Measurements from ENCODE around the gene HDDC2.

HDDC2 gene

DNA sequence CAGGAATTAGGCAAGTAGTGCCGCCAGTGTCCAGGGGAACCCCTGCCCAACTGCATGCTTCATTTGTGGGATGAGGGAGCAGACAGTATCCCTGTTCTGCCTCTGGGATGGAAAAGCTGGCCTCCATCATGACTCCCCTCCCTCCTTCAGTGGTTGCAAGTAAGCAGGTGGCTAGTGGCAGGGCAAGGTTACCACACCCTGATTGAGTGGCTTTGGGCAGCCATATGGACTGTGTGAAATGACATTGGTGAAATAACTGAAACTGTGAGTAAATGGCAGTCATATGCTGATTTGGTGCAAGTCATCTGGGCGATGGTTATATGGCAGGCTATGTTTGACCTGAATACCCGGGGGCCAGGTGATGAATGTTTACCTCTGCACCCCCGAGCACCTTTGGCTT, 33.0 kb downstream of the HDDC2 start:
- DNase-seq, result no peak

DNA sequence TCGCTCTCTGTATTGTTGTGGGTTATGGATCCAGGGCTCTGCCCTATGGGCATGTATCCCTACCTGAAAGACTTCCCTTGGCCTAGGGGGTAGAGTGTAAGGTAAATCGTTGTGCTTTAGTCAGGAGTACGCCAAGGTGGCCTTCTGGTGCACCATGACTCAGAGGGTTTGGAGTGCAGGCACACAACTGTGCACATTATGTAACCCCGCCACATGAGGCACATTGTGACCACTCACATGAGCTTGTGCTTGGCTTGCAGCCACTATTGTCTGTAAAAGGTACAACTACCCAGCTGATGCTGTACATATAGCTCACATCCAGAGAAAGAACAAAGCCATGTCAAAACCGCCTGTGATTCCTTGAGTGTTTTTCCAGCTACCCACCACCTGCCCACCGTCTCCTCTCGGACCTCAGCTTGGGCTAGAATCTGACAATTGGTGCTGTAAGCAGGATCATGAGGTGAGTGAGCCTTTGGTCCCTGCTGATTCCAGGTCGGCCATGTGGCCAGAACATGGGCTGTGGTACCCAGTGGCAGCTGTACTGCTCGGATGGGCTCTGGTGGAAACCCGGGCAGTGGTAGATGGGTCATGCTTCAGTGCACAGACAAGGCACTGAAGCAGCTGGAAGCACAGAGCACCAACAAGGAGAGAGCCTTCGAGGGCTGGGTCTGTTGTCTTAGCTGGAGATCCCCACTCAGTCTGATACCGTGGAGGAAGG, 33.8 kb downstream of the HDDC2 start:
- no peak for DNase-seq

DNA sequence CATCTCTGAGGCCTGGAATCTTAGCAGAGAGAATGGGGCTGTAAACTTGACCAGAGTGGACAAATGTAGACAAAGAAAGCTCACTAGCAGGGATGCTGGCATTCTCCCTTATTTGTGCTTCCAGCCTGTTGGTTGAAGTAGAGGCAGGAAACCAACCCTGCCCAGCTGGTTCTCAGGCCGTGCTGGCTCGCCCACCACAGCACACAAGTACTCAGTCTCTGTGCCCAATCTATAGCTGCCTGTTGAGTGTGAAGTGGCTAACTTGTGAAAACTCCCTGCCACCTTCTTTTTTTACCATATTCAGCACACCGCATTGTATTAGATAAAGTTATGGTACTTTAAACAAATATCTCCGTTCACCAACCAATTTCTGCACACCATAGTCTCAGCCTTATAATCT, 37.3 kb downstream of the HDDC2 start:
- DNase-seq, result no peak

DNA sequence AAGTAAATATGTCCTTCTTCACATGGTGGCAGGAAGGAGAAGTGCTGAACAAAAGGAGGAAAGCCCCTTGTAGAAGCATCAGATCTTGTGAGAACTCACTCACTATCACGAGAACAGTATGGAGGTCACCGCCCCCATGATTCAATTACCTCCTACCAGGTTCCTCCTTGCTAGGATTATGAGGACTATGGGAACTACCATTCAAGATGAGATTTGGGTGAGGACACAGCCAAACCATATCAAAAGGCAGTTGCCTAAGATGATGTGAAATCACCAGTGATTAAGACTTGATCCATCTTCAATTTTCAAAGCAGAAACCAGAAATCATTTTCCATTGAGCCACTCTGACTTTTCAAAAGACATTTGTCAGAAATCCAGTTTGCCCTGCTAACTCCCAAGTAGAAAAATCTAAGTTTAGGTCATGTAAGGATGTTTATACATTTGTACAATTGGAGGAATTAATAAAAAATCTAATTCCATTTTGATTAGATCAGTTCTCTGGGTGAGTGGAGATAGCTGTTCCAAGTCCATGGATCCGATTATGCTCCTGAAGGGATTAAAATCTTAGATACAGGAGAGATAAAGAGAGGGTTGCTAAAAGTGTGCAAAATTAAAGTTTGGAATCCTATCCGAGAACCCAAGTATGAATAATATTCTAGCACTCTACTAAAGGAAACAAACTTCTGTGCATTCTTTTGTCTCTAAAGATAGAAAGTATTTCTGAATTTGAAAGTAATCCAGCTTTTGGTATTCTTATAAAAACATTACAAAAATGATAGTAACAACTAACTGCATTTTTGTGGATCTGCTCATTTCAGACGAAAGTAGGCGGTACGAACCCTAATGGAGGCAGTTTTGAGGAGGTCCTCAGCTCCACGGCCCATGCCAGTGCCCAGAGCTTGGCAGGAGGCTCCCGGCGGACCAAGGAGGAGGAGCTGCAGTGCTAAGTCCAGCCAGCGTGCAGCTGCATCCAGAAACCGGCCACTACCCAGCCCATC, 39.5 kb downstream of the HDDC2 start:
- DNase-seq, result no peak

DNA sequence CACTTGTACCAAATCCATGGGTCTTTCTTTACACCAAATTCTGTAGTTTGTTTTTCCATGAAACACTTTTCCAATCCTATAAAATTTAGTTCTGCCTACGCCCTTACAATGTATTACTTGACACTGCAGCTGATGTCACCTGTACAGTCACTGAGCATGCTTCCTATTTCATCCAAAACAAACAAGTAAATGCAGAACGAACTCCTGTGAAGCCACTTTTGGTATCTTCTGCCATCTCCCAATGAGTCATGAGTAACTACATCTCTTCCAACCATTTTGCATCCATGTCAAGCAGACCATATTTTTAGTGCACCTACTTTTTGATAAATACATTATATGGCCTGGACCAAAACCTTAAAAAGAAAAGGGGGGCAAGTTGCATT, 42.4 kb downstream of the HDDC2 start:
- DNase-seq, result no peak

DNA sequence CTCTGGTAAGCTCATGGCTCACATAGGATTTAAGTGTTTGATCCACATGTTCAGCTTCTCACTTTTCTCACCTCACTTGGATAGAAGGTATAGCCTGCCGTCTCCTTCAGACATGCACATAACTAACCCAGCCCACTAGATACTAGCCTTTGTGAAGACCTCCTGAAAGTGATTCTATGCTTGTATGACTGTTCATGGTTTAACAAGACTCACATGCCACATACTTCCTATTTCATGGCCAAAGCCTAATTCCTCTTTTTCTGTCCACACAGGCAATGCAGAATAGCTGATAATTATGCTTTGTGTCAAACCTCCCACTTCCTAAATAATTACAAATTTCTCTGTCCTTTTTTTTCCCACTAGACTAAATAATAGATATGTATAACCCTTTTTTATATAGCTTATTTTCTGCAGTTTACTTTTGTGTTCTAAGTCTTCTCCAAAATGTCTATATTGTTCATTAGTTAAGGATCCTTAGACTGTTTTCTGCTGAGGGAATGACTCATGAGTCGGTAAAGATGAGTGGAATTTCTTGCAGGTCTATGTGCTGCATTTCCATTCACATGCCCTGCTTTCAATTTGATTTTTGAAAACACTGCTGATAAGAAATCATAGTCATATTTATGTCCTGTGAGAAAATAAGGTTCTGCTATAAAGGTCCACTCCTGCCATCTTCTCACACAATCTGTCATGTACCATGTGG, 43.0 kb downstream of the HDDC2 start:
- no peak for DNase-seq

DNA sequence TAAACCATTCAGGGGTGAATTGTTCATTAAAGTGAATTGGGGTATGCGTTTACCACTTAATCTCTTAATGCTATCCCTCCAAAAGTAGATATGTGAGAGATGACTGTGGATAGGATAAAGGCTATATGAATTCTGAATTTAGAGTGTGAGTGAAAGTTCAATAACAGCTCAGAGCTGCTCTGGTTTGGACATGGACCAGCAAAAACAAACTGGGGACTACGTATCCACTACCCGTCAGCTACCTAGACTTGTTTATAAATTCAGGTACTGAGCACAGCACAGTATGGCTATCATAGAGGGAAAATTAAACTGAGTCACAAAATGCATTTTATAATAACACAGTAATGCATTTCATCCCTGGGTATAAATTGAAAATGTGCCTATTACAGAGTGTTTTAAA, 44.4 kb downstream of the HDDC2 start:
- no peak for DNase-seq

DNA sequence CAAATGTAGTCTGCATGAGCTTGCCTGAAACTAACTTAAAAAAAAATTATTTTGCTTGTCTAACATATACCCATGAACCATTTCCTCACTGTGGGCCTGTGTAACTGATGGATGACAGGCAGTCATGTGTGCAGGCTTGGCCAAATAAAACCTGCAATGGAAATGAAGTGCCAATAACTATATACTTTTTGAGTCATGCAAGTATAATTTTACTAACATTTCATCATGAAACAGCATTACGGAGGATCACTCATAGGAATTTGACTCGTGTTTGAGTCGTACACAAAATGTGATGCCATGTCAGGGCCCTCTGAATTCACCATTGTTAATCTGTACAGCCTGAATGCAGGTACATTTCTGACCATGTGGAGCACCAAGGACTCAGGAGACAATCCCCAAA, 46.6 kb downstream of the HDDC2 start:
- no peak for DNase-seq

DNA sequence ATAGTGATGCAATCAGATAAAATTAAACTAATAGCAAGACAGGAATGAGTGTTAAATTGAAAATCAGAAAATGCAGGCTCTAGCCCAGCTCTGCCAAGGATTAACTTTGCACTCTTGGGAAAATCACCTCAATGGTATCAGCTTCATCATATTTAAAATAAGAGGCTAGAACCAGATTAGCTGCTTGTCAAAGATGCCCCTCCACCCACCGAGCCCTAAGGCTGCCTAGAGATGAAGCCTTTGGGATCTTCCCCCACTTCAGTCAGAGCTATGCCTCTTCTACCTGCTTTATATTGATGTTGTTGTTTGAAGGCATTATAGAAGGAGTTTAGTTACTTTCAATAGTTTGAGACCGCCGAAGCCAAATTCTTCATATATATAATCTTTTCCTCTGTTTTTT, 47.4 kb downstream of the HDDC2 start:
- no peak for DNase-seq

DNA sequence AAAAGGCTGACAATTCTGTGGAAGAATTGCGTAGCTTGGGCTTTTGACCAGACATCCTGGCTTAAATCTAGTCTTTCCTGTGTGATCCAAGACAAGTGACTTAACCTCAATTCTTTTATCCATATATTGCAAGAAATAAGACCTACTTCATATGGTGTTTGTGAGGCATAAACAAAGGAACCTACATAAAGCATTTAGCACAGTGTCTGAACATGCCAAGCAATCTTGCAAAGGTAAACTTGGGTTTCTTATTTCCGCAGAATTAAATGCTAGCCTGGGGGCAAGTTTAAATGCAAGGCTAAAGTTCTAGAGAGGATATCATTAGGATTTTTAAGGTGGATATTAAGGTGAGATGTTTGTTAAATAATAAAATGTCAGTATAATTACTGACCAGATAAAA, 47.9 kb downstream of the HDDC2 start:
- no peak for DNase-seq

DNA sequence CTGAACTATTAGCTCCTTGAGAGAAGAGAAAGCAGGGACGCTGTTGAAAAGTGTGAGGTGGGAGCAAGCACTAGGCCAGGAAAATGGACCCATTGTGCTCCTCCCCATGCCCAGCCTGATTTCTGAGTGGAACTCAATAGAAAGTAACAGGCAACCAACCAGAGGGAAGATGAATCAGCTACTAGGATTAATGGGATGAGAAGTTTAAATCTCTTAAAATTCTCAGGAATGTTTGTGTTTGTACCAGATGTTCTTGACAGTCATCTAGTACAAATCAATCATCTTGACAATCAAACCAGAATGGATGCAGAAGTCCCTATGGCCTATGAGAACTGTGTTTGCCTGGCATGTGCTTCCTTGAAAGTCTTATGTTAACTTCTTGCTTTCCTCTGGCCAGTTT, 48.9 kb downstream of the HDDC2 start:
- no peak for DNase-seq

DNA sequence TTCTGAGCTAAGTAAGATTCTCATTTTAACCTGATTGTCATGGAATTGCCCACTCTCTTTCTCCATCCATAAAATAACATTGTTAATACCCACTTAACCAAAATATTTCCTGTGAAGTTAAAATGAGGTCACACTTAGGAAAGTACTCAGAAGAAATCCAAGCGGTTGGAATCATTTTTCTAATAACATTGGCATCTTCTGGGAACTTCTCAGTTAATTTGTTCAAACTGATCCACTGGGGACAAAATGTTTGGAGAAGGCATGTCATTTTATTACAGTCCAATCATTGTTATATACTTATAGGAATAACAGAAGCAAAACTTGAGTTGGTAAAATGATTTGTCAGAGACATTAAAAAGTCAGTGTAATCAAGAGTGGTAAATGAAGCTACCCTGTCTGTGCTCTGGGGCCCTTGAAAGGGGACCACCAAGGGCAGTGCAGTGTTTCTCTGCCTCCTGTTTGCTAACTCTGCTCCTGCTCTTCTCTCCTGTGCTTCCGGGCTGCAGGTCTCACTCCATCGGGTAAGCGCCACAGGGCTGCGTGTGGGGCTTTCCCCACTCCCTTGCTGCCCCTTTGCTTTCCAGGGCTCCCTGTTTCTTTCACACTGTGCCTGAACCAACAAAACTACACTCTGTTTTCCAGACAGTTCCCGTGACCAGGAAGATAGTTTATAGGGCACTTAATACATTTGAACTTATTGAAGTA, 50.1 kb downstream of the HDDC2 start:
- DNase-seq, result no peak

DNA sequence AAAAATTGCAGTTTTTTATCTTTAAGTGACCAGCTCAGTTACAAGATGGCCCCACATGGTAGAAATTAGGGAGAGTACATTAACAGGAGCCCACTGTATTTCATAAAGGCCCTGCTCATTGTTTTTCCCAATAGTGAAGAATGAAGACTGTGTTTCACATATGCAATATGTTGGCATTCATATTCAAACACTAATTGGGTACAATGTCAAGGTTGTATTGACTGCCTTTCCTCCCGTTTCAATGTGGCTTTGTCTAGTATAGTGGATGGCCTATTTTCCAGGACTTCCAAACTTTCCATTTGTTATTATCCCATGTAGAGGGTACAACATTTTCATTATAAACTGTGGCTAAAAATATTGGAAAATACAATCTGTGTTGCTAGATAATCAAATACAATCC, 51.3 kb downstream of the HDDC2 start:
- no peak for DNase-seq

DNA sequence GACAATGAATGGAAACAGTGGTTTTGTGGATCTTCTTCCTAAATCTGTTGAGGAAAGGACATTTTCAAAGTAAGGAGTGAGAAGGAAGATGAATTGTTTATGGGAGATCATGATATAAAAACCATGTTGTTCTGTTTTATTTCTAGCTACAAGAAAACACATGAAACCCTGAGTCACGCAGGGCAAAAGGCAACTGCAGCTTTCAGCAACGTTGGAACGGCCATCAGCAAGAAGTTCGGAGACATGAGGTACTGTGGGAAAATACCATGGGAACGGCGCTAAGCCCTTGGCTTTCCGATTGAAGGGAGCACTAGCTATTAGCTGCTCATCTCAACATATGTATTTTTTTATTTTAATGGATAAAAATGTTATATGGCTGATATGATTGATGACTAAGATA, 53.6 kb downstream of the HDDC2 start:
- DNase-seq, result no peak

DNA sequence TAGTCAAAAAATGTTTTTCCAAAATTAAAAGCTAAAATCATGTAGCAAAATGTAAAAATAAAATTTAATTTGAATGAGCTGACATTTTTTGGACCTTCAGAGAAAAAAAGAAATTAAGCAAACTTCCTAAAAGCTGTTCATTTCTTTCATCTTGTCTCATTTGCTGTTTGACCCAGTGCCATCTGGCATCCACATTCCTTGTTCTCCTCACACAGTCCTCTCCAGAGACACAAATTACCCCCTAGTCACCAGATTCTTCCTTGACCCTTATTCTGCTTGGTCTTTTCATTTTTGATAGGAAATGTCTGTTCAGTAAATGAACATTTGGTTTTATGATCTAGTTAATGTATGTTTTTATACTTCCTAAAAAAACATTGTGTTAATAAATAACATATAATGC, 55.2 kb downstream of the HDDC2 start:
- DNase-seq, result no peak

DNA sequence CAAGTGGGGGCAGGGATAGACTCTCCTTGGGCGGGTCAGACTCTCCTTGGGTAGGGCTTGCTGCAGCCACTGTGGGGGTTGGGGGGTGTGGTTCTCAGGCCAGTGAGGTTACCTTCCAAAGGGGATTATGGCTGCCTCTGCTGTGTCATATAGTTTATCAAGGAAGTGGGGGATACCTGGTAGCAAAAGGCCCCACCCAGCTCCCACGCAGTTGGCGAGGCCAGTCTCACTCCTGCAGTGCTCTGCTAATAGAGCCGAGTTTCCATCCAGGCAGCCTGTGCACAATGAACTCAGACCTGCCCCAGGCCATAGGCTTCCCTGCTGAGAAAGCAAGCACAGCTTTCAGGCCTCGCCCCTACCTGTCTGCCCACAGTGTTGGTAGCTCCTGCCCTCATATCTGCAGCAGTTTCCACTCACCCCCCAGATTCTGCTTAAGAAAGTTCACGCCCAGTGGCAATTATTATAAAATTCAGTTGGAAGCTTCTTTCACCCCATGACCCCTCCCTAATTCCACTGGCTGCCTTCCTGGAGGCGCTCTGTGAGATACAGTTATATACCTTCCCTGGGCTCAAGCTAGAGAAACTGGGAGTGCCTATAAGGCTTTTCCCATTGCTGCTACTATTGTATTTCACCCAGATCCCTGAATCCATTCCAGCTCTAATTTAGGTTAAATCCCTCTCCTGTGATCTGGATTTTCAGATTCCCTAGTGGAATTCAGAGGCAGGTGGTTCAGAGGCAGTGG, 56.1 kb downstream of the HDDC2 start:
- no peak for DNase-seq

DNA sequence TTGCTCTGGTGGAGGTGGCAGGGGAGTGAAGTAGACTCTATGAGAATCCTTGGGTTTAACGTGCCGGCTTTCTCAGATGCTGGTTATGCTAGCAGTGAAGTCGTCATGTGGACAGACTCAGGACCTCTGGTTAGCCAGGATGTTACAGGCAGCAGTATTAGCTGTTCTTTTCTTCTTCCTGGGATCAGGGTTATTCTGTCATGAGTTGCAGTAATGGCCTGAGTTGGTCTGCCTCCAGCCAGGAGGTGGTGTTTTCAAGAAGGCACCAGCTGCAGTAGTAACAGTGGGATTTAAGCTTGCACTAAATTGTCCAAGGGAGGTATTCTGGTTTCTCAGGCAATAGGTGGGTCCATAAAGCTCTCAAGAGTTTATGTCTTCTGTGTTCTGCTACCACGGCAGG, 56.7 kb downstream of the HDDC2 start:
- DNase-seq, result no peak

DNA sequence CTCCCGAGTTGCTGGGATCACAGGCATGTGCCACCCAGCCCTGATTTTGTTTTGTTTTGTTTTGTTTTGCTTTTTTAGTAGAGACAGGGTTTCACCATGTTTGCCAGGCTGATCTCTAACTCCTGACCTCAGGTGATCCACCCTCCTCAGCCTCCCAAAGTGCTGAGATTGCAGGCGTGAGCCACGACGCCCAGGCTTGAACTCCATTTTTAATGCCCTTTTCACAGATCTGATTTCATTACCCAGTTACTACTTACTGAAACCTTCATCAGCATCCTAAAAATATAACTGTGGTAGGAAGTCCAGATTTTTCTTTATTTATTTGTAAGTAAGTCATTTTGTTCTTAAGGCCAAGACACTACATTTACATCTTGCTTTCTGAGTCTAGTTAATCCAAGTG, 64.0 kb downstream of the HDDC2 start:
- no peak for DNase-seq

DNA sequence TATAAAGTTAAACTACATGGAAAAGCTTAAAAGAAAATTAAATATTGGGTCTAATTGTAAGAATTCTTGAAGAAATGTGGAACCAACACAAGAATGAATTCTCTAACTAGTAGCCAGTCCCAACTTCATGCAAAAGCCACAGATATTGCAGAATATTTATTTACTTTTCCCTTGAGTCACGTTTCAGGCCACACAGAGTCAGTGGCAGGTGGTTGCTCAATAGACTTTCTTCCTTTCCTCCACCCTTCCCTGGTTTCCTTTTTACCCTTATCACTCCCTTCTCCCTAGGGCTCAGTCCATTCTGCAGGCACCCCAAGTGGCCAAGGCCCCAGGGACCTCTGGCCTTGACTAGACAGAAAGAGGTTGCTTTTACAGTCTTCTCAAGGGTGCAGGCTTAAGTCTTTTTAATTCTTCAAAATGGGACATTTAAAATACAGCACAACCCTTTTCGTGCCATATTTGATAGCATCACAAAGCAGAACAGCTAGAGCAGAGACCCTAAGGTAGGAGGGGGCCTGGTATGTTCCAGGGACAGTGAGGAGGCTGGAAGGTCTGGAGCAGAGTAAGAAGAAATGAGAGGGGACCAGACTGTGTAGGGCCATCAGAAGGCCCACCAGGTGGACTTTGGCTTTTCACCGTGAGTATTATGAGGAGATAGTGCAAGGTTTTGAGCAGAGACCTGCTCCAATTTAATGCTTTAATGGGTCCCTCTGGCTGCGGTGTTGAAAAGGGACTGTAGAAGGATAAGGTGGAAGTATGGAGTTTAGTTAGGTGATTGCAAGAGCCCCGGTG, 65.0 kb downstream of the HDDC2 start:
- DNase-seq, result no peak

DNA sequence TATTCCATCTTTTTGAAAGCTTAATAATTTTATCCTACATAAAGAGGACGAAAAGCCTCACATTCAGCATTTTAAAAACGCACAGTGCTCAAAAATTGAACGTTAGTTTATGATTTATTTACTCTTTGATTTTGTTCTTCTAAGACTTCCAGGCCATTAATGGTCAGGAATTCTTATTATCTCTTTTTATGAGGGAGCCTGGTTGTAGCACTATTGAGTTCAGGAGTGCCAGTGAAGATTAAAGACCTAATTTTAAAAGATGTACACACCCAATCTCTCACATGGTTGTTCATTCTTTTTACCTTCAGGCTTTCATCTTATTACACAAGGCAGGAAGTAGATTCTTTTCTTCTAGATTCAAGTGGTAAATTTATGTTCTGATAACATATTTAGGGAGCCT, 68.6 kb downstream of the HDDC2 start:
- DNase-seq, result no peak

DNA sequence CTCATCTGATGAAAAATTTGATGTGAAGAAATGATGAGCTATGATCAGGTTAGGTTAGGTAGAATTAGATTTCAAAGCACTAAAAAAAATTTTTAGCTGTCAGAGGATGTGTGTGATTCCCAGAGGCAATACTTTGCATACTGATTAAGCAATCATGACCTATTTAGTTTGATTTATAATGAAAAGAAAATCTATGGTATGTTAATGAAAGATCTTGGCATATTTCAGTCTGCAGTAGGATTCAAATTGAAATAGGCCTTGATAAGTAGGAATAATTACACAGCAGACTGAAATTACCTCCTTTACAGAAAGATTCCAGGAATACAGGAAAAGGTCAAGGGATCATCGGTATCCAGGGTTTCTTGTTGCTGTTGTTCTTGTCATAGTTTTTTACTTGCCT, 69.3 kb downstream of the HDDC2 start:
- DNase-seq, result no peak
